Keratinocyte (primary cell): ENCODE data around the gene PPY. TPM values are rescaled to one million over a fixed set of nuclear protein-coding genes. Genes with fewer than 3 reads are reported as not detected.

Source experiments
- DNase-seq: peaks from one replicate; pipeline ENCODE4 v3.0.0-alpha.2; 2011; ENCODE audit warnings: low read depth, missing footprints, low spot score
- FAIRE-seq: peaks from 2 replicates; lab custom pipeline; 2011; peaks lifted over from hg19 to GRCh38; lab: Jason Lieb, UNC
- H2AFZ ChIP-seq: 2 replicates; pipeline ENCODE4 v1.6.0; 2012; ENCODE audit warnings: low read length, control low read depth, inconsistent platforms; ENCODE audit not compliant: control insufficient read depth
- H3K27ac ChIP-seq: 2 replicates; pipeline ENCODE4 v1.5.1; 2011; ENCODE audit warnings: low read length; ENCODE audit not compliant: control insufficient read depth, insufficient read depth
- H3K27me3 ChIP-seq: 3 replicates; pipeline ENCODE4 v1.6.0; 2011; ENCODE audit warnings: low read length; ENCODE audit not compliant: control insufficient read depth, insufficient read depth; ENCODE audit errors: extremely low read depth
- H3K36me3 ChIP-seq, 2 experiments: 2 replicates in 1 of 2; 3 replicates in 1 of 2; pipeline ENCODE4 v1.5.1; 2011; ENCODE audit warnings: low read length in 2 of 2, mild to moderate bottlenecking in 1 of 2; ENCODE audit not compliant: control insufficient read depth in 2 of 2, insufficient read depth in 2 of 2; ENCODE audit errors: extremely low read depth in 1 of 2
- H3K4me1 ChIP-seq: 3 replicates; pipeline ENCODE4 v1.5.1; 2011; ENCODE audit warnings: low read length; ENCODE audit not compliant: control insufficient read depth, insufficient read depth; ENCODE audit errors: extremely low read depth
- H3K4me2 ChIP-seq: 3 replicates; pipeline ENCODE4 v1.6.0; 2011; ENCODE audit warnings: low read depth, low read length; ENCODE audit not compliant: control insufficient read depth, insufficient read depth; ENCODE audit errors: extremely low read depth
- H3K4me3 ChIP-seq, 3 experiments: fragments of 200-600 bp in 1 of 3; sonication (generic) in 1 of 3; 2 replicates in 2 of 3; 3 replicates in 1 of 3; pipeline ENCODE4 v1.5.1; 2011 to 2016; ENCODE audit warnings: low read length in 3 of 3, mild to moderate bottlenecking in 3 of 3, control low read depth in 2 of 3, inconsistent platforms in 1 of 3, low read depth in 1 of 3, mixed read lengths in 1 of 3, mixed run types in 1 of 3, moderate library complexity in 1 of 3; ENCODE audit not compliant: control insufficient read depth in 2 of 3, insufficient read depth in 2 of 3; ENCODE audit errors: extremely low read depth in 1 of 3
- H3K79me2 ChIP-seq: 2 replicates; pipeline ENCODE4 v1.6.0; 2012; ENCODE audit warnings: low read length; ENCODE audit not compliant: control insufficient read depth, insufficient read depth
- H3K9ac ChIP-seq: 3 replicates; pipeline ENCODE4 v1.6.0; 2011; ENCODE audit warnings: low read length; ENCODE audit not compliant: control insufficient read depth, insufficient read depth; ENCODE audit errors: extremely low read depth
- H3K9me1 ChIP-seq: 3 replicates; pipeline ENCODE4 v1.6.0; 2011; ENCODE audit warnings: low read length; ENCODE audit not compliant: control insufficient read depth, insufficient read depth; ENCODE audit errors: extremely low read depth
- H3K9me3 ChIP-seq: 2 replicates; pipeline ENCODE4 v1.5.1; 2012; ENCODE audit warnings: low read depth, low read length; ENCODE audit not compliant: control insufficient read depth
- H4K20me1 ChIP-seq: 3 replicates; pipeline ENCODE4 v1.6.0; 2011; ENCODE audit warnings: low read length; ENCODE audit not compliant: control insufficient read depth, insufficient read depth; ENCODE audit errors: extremely low read depth
- CTCF ChIP-seq, 3 experiments: IDR thresholded peaks in 1 of 3; conservative IDR thresholded peaks in 1 of 3; optimal IDR thresholded peaks in 1 of 3; 2 replicates in 2 of 3; 3 replicates in 1 of 3; pipeline versions ENCODE3 to v1.5.1; 2011; ENCODE audit warnings: low read length in 3 of 3, mild to moderate bottlenecking in 3 of 3, moderate library complexity in 2 of 3, control low read depth in 1 of 3, inconsistent platforms in 1 of 3; ENCODE audit not compliant: insufficient read depth in 2 of 3; ENCODE audit errors: extremely low read depth in 1 of 3
- EZH2 ChIP-seq: IDR thresholded peaks from one replicate; pipeline ENCODE4 v1.6.1; 2012; ENCODE audit warnings: inconsistent platforms, mild to moderate bottlenecking, low read length, moderate library complexity
- dilution Hi-C: fragments of 300-500 bp; cut with MboI; formaldehyde crosslinking; loops from one replicate; pipeline ENCODE4 v1.7.0; 2020; ENCODE audit warnings: low sequenced_read_pairs; ENCODE audit not compliant: extremely low pct_ligation_motif_present
- polyA plus RNA-seq, 5 experiments: library from polyadenylated mRNA; depleted of rRNA in 3 of 5; stranded (reverse) in 3 of 5; stranded (forward) in 1 of 5; unstranded in 1 of 5; fragments of >200 nt; gene quantifications; 1 replicate in 1 of 5; 2 replicates in 3 of 5; 3 replicates in 1 of 5; pipeline versions ENCODE4 v1.2.1 to v1.2.3, GENCODE V29; 2011 to 2012; ENCODE audit warnings: missing spikeins in 2 of 5, low read depth in 1 of 5, low replicate concordance in 1 of 5

Gene PPY
- polyA plus RNA-seq, 1 donor (not counting 4 experiments of a cell fraction or from before 2014, with no cell fraction given): not detected

GRCh38 chr17:43927060-43927864, 15.0 kb downstream of the PPY start:
- Histone ChIP-seq H2AFZ (peak overlapping the region; percentile 20), H3K9me3 (no peaks in the 10 kb centered on the region), H3K27me3 (peaks cover 28% of the 10 kb centered on the region), H3K9ac (no peak overlapping the region), H3K9me1 (no peaks in the 10 kb centered on the region), H3K79me2 (no peaks in the 10 kb centered on the region), H3K27ac (no peak overlapping the region), H3K4me2 (peak overlapping the region; percentile 74), H4K20me1 (no peaks in the 10 kb centered on the region), H3K4me1 (peaks cover 3% of the 10 kb centered on the region), H3K36me3 (no peaks in the 10 kb centered on the region), H3K4me3 (peak overlapping the region in 1 of 3 experiments; percentile 11)
- FAIRE-seq (no peak), DNase-seq (no peak)
- TF ChIP-seq EZH2 (peak; percentile 80), CTCF (optimal IDR thresholded peaks at IDR 0.05 in 1 of 3, IDR thresholded peaks at IDR 0.05 in 1 of 3, conservative IDR thresholded peaks at IDR 0.05 in 1 of 3; ENCODE audit: extremely low read depth in 1 of 3, insufficient read depth in 2 of 3, low read length in 3 of 3) (no peak)
- dilution Hi-C loops: no loop called here

- dilution Hi-C loops: no loop called here
- Histone ChIP-seq H3K4me3 (no peak overlapping the region), H3K4me1 (peaks cover 3% of the 10 kb centered on the region), H3K27me3 (peaks cover 26% of the 10 kb centered on the region), H3K79me2 (no peaks in the 10 kb centered on the region), H2AFZ (no peak overlapping the region), H3K4me2 (no peak overlapping the region), H3K36me3 (no peaks in the 10 kb centered on the region), H3K9me1 (no peaks in the 10 kb centered on the region), H3K9me3 (no peaks in the 10 kb centered on the region), H3K9ac (no peak overlapping the region), H3K27ac (no peak overlapping the region), H4K20me1 (no peaks in the 10 kb centered on the region)
- no peak for DNase-seq
- no peak for FAIRE-seq
- TF ChIP-seq EZH2 (no peak), CTCF (optimal IDR thresholded peaks at IDR 0.05 in 1 of 3, IDR thresholded peaks at IDR 0.05 in 1 of 3, conservative IDR thresholded peaks at IDR 0.05 in 1 of 3; ENCODE audit: extremely low read depth in 1 of 3, insufficient read depth in 2 of 3, low read length in 3 of 3) (no peak)
Measured at GRCh38 chr17:43924558-43924957, 17.7 kb downstream of the PPY start.
